GM18517 (cell line): ENCODE data around the gene C16orf54.
A peak's percentile ranks its signal among the peaks of the same experiment; 100 is the strongest.
"Not testable (repeated sequence)": the region's sequence is repeated elsewhere in the genome, so short reads cannot be mapped to it uniquely, and the experiment has no call there.

Experiments used
- ATAC-seq: cut with Tn5 transposase; IDR thresholded peaks from one replicate; pipeline ENCODE4 v1.9.1; 2021; ENCODE audit warnings: mild to moderate bottlenecking, moderate library complexity; ENCODE audit not compliant: unreplicated experiment

C16orf54 gene

GRCh38 chr16:29769507-29769906 lies 23.7 kb upstream of the C16orf54 start:
- ATAC-seq: no peak

GRCh38 chr16:29767062-29767461 lies 21.3 kb upstream of the C16orf54 start:
- no peak for ATAC-seq

GRCh38 chr16:29766571-29766970 lies 20.8 kb upstream of the C16orf54 start:
- ATAC-seq: no peak

DNA sequence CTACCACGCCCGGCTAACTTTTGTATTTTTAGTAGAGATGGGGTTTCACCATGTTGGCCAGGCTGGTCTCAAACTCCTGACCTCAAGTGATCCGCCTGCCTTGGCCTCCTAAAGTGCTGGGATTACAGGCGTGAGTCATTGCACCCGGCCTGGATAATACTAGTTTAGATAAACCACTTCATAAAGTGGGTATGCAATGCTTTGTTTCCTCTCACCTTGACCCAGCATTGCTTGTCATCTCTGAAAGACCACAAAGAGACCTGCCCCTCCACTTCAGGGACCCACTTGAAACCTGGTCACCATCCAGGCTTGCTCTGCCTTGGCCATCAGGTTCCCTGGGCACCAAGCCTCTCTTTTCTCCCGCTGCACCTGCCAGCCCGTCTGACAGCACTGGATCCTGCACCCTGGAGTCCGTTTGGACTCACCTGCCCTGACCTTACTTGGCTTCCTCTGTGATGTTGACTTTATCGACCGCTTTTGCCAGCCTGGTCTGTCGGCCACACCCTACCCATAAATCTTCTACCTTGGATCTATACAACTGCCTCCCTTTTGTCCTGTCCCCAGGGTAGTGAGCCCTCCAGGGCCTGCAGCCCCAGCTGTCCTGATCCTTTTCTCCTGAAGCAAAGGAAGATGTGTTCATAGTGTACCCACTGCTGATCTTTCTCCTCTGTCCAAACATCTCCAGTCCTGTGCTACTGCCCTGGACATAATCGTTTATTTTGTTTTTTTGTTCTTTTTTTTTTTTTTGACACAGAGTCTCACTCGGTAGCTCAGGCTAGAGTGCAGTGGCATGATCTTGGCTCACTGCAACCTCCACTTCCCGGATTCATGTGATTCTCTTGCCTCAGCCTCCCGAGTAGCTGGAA lies 19.6 kb upstream of the C16orf54 start:
- no peak for ATAC-seq

DNA sequence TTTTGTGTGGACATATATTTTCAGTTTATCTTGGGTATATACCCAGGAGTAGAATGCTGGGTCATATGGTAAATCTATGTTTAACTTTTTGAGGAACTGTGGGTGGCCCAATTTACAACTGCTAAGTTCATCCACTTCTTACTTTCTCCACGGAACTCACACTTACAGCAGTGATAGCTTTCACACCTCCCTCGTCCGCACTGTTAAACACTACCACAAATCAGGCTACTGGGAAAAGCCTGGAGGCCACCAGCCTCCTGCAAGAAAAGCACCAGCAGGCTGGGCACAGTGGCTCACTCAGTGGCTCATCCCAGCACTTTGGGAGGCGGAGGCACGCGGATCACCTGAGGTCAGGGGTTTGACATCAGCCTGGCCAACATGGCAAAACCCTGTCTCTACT lies 17.5 kb upstream of the C16orf54 start:
- no peak for ATAC-seq

- ATAC-seq: no peak
Measured at GRCh38 chr16:29761882-29762281, 16.1 kb upstream of the C16orf54 start.

- not testable (repeated sequence) for ATAC-seq
Measured at GRCh38 chr16:29761280-29761651, 15.5 kb upstream of the C16orf54 start.

- no peak for ATAC-seq
Measured at GRCh38 chr16:29760567-29761279, 14.9 kb upstream of the C16orf54 start.

- ATAC-seq: no peak
Measured at GRCh38 chr16:29757950-29758466, 12.2 kb upstream of the C16orf54 start.

GRCh38 chr16:29757086-29757485 lies 11.3 kb upstream of the C16orf54 start:
- ATAC-seq: not testable (repeated sequence)

- ATAC-seq: no peak
Measured at GRCh38 chr16:29756654-29757053, 10.9 kb upstream of the C16orf54 start.

GRCh38 chr16:29753516-29753915 lies 7.7 kb upstream of the C16orf54 start:
- no peak for ATAC-seq

GRCh38 chr16:29748760-29749149 lies 3.0 kb upstream of the C16orf54 start:
- not testable (repeated sequence) for ATAC-seq

GRCh38 chr16:29747947-29748759 lies 2.4 kb upstream of the C16orf54 start:
- ATAC-seq: no peak

- not testable (repeated sequence) for ATAC-seq
Measured at GRCh38 chr16:29746518-29746917, 728 bp upstream of the C16orf54 start.

DNA sequence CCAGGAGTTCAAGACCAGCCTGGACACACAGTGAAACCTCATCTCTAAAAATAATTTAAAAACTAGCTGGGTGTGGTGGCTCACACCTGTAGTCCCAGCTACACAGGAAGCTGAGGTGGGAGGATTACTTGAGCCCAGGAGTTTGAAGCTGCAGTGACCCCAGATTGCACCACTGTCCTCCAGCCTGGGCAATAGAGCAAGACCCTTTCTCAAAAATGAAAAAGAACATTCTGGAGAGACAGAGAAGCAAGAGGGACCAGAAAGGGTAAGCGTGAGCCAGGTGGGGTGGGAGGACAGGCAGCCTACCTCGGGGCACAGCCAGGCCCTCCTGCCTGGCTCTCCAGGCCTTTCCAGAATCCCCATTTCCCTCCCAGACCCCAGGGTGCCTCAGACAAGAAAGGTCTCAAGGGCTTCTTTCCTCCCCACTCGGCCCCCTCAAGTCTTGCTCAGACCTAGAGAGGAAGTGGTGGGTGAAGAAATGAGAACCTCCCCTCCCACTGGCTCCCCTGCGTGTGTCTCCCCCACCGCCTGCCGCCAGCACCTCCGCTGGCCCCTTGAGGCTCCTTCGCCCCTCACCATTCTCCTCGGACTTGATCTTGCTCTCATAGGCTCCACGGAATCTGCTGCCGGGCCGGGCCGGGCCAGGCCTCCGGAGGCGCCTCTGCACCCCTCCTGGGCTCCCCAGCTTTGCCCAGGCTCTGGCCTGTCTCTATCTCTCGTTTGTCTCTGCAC lies 503 bp downstream of the C16orf54 start:
- ATAC-seq: peak; percentile 29

GRCh38 chr16:29744541-29745101 lies 1.2 kb downstream of the C16orf54 start:
- no peak for ATAC-seq

DNA sequence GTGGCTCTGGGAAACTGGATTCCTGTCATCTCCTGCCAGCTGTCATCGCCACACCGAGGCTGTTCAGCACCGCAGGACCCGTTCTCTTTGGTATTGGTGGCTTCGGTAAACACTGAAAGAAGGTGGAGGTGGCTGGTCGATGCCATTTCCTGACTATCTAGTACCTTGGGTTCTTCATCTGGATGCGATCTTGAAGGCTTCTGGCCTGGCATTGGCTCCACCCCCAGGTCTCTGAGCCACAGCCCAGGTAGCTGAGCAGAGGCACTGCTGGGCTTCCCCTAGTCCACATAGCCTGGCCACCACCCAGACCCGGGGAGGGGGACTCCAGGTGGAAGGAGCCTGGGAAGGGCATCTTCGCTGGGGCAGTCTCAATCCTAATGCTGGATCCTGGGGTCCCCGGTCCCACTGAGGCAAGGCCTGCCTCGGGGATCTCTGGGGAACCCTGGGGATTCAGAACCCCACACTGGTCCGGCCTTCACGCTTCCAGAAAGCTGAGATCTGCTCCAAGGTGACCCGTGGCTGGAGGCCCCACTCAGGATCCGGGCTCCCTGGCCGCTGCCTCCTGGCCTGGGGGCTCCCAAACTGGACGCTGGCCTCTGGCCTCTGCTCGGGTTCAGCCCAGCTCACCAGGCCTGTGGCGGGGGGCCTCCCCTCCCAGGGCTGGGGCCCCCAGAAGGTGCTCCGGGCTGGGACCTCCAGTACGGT lies 1.8 kb downstream of the C16orf54 start:
- no peak for ATAC-seq

DNA sequence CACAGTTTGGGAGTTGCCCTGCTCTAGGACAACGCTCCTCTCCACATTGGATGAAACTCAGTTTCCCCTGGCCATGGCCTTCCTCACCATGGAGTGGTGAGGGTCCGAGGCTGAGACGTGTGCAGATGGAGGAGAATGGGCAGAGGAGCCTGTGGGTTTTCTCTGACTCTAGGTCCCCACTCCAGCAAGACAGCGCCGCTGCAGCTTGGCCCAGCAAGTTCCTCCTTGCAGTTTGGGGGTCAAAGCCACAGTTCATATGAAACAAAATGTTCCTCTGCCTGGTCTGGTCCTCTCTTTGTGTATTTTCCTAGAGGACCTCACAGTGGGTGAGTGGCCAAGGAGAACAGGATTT lies 2.3 kb downstream of the C16orf54 start:
- ATAC-seq: no peak
